ENCODE measurements around the gene ZNF787. TPM values are rescaled to one million over a fixed set of nuclear protein-coding genes. Genes with fewer than 3 reads are reported as not detected.
A peak's percentile ranks its signal among the peaks of the same experiment; 100 is the strongest.

The ZNF787 gene
- total and polyA plus RNA-seq, 2 donors = 19.4 to 19.8 TPM

GRCh38 chr19:56131651-56132050 is 10.6 kb upstream of the ZNF787 start:
- WGBS = 93% methylated on average over 8 of the region's 8 CpGs
- Histone ChIP-seq H3K27ac (ENCODE audit: low read depth in 1 of 2, low read length in 1 of 2) (no peak overlapping the region), H3K27me3 (ENCODE audit: control insufficient read depth in 2 of 2, insufficient read depth in 1 of 2, low read length in 1 of 2) (no peaks in the 10 kb centered on the region), H3K9me3 (ENCODE audit: control insufficient read depth in 2 of 2, insufficient read depth in 1 of 2, low read length in 1 of 2) (no peaks in the 10 kb centered on the region), H3K36me3 (ENCODE audit: control insufficient read depth in 2 of 2, insufficient read depth in 2 of 2, low read length in 1 of 2) (no peaks in the 10 kb centered on the region), H3K4me3 (ENCODE audit: low read length in 2 of 2) (no peak overlapping the region), H3K4me1 (ENCODE audit: control insufficient read depth in 2 of 2, insufficient read depth in 2 of 2, low read length in 2 of 2) (peaks cover 0 to 2% of the 10 kb centered on the region in 2 donors)
- no peak for DNase-seq (ENCODE audit: low read depth in 6 of 9, low spot score in 9 of 9)

DNA sequence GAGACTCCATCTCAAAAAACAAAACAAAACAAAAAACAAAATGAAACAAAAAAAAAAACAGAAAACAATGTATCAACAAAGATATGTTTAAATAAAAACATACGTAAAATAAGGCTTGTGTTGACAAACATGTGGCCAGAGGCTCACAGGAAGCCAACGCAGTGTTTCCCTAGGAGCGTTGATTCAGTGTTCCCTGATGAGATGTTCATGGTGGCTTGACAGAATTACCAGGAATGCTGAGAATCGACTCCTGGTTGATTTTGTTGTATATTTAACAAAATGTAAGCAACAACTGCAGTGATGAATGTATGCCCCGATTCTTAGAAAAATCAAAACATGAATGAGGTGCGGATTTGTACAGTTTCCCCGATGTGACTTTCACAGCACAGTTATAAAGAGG is 8.9 kb upstream of the ZNF787 start:
- DNase-seq (ENCODE audit: low read depth in 6 of 9, low spot score in 9 of 9) = no peak
- Histone ChIP-seq H3K4me1 (ENCODE audit: control insufficient read depth in 2 of 2, insufficient read depth in 2 of 2, low read length in 2 of 2) (peaks cover 2 to 18% of the 10 kb centered on the region in 2 donors), H3K27me3 (ENCODE audit: control insufficient read depth in 2 of 2, insufficient read depth in 1 of 2, low read length in 1 of 2) (no peaks in the 10 kb centered on the region), H3K4me3 (ENCODE audit: low read length in 2 of 2) (no peak overlapping the region), H3K9me3 (ENCODE audit: control insufficient read depth in 2 of 2, insufficient read depth in 1 of 2, low read length in 1 of 2) (no peaks in the 10 kb centered on the region), H3K36me3 (ENCODE audit: control insufficient read depth in 2 of 2, insufficient read depth in 2 of 2, low read length in 1 of 2) (no peaks in the 10 kb centered on the region), H3K27ac (ENCODE audit: low read depth in 1 of 2, low read length in 1 of 2) (no peak overlapping the region)
- 97% methylated on average over 7 of the region's 7 CpGs for WGBS

DNA sequence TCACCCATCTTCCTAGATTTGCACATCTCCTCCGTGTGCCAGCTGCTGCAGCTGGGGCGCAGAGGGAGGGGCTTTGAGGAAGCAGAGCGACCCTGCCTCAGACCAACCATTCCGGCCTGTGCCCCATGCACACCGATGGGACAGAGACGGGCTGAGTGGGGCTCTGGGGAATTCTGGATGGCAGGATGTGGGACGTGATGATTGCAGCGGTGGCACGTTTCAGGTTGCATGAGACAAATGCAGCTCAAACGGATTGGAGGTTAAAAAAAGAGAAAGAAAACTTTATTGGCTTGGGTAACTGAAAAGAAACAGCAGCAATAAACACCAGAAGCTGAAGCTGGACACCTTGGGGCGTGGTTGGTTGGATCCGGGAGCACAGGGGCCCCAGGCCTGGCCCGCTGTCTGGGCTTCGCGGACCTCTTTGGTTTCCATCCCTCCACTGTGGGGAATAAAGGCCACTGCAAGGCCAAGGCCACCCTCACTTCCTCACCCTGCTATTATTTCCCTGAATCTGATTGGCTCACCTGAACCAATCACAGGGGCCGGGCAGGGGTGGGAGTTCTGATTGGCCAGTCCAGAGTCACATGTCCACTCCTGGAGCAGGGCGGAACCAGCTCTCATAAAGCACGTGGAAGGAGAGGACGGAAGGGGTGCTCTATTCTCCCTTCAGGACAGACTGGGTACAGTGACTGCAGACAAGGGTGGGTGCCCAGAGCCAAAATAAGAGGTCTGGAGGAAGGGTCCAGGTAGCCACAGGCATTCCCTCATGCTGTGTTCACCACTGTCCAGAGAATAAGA is 6.1 kb upstream of the ZNF787 start:
- Histone ChIP-seq H3K4me3 (ENCODE audit: low read length in 2 of 2) (no peak overlapping the region), H3K27me3 (ENCODE audit: control insufficient read depth in 2 of 2, insufficient read depth in 1 of 2, low read length in 1 of 2) (no peaks in the 10 kb centered on the region), H3K9me3 (ENCODE audit: control insufficient read depth in 2 of 2, insufficient read depth in 1 of 2, low read length in 1 of 2) (no peaks in the 10 kb centered on the region), H3K4me1 (ENCODE audit: control insufficient read depth in 2 of 2, insufficient read depth in 2 of 2, low read length in 2 of 2) (peaks cover 6 to 36% of the 10 kb centered on the region in 2 donors), H3K36me3 (ENCODE audit: control insufficient read depth in 2 of 2, insufficient read depth in 2 of 2, low read length in 1 of 2) (no peaks in the 10 kb centered on the region), H3K27ac (ENCODE audit: low read depth in 1 of 2, low read length in 1 of 2) (no peak overlapping the region)
- DNase-seq (ENCODE audit: low read depth in 6 of 9, low spot score in 9 of 9) = no peak
- 95% methylated on average over 19 of the region's 19 CpGs for WGBS

- peak overlapping the region in 1 of 2 donors; percentile 88 for H3K27ac ChIP-seq (ENCODE audit: low read depth in 1 of 2, low read length in 1 of 2)
- peaks cover 6 to 43% of the 10 kb centered on the region in 2 donors for H3K4me1 ChIP-seq (ENCODE audit: control insufficient read depth in 2 of 2, insufficient read depth in 2 of 2, low read length in 2 of 2)
- DNase-seq (ENCODE audit: low read depth in 6 of 9, low spot score in 9 of 9) = peak in 2 of 9 donors; percentile 49 to 67
- H3K36me3 ChIP-seq (ENCODE audit: control insufficient read depth in 2 of 2, insufficient read depth in 2 of 2, low read length in 1 of 2) = no peaks in the 10 kb centered on the region
- H3K27me3 ChIP-seq (ENCODE audit: control insufficient read depth in 2 of 2, insufficient read depth in 1 of 2, low read length in 1 of 2) = no peaks in the 10 kb centered on the region
- WGBS = 78% methylated on average over 16 of the region's 16 CpGs
- H3K9me3 ChIP-seq (ENCODE audit: control insufficient read depth in 2 of 2, insufficient read depth in 1 of 2, low read length in 1 of 2) = no peaks in the 10 kb centered on the region
- no peak overlapping the region for H3K4me3 ChIP-seq (ENCODE audit: low read length in 2 of 2)
Observed at GRCh38 chr19:56125806-56126590, 4.9 kb upstream of the ZNF787 start.

DNA sequence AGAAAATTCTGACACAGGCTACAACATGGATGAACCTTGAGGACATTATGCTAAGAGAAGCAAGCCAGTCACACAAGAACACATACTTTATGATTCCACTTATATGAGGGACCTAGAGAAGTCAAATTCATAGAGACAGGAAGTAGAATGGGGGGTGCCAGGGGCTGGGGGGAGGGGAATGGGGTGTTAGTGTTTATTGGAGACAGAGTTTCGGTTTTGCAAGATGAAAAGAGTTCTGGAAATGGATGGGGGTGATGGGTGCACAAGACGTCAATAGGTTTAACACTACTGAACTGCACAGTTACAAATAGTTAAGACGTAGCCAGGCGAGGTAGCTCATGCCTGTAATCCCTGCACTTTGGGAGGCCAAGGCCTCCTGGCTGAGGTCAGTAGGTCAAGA is 3.5 kb upstream of the ZNF787 start:
- peak in 1 of 9 donors; percentile 70 for DNase-seq (ENCODE audit: low read depth in 6 of 9, low spot score in 9 of 9)
- peaks cover 6 to 51% of the 10 kb centered on the region in 2 donors for H3K4me1 ChIP-seq (ENCODE audit: control insufficient read depth in 2 of 2, insufficient read depth in 2 of 2, low read length in 2 of 2)
- 62% methylated on average over 4 of the region's 4 CpGs for WGBS
- peak overlapping the region; percentile 83 to 88 for H3K27ac ChIP-seq (ENCODE audit: low read depth in 1 of 2, low read length in 1 of 2)
- H3K9me3 ChIP-seq (ENCODE audit: control insufficient read depth in 2 of 2, insufficient read depth in 1 of 2, low read length in 1 of 2) = no peaks in the 10 kb centered on the region
- H3K27me3 ChIP-seq (ENCODE audit: control insufficient read depth in 2 of 2, insufficient read depth in 1 of 2, low read length in 1 of 2) = no peaks in the 10 kb centered on the region
- no peak overlapping the region for H3K4me3 ChIP-seq (ENCODE audit: low read length in 2 of 2)
- H3K36me3 ChIP-seq (ENCODE audit: control insufficient read depth in 2 of 2, insufficient read depth in 2 of 2, low read length in 1 of 2) = no peaks in the 10 kb centered on the region

DNA sequence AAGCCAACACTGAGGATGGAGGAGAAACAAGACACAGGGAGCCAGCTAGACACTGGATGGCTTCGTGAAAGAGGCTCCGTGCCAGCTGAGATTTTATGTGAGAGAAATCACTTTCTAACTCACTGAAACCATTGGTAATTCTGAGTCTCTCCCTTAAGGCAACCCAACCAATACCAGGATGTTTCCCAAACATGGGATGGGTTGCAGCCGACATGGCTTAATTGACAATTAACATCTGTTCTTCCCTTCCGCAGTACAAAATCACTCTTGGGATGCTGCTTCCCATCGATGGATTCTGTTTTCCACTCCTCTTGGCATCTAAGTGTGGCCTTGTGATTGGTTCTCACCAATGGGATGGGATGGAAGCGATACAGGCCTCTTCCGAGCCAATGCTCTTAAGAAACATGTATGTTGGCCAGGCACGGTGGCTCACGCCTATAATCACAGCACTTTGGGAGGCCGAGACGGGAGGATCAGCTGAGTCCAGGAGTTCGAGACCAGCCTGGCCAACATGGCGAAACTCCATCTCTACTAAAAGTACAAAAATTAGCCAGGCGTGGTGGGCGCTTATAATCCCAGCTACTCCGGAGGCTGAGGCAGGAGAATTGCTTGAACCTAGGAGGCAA is 2.3 kb upstream of the ZNF787 start:
- H3K4me3 ChIP-seq (ENCODE audit: low read length in 2 of 2) = no peak overlapping the region
- no peak for DNase-seq (ENCODE audit: low read depth in 6 of 9, low spot score in 9 of 9)
- 98% methylated on average over 16 of the region's 16 CpGs for WGBS
- peaks cover 11 to 63% of the 10 kb centered on the region in 2 donors for H3K4me1 ChIP-seq (ENCODE audit: control insufficient read depth in 2 of 2, insufficient read depth in 2 of 2, low read length in 2 of 2)
- H3K27ac ChIP-seq (ENCODE audit: low read depth in 1 of 2, low read length in 1 of 2) = no peak overlapping the region
- H3K36me3 ChIP-seq (ENCODE audit: control insufficient read depth in 2 of 2, insufficient read depth in 2 of 2, low read length in 1 of 2) = peaks cover 0 to 2% of the 10 kb centered on the region in 2 donors
- H3K9me3 ChIP-seq (ENCODE audit: control insufficient read depth in 2 of 2, insufficient read depth in 1 of 2, low read length in 1 of 2) = no peaks in the 10 kb centered on the region
- H3K27me3 ChIP-seq (ENCODE audit: control insufficient read depth in 2 of 2, insufficient read depth in 1 of 2, low read length in 1 of 2) = no peaks in the 10 kb centered on the region

DNA sequence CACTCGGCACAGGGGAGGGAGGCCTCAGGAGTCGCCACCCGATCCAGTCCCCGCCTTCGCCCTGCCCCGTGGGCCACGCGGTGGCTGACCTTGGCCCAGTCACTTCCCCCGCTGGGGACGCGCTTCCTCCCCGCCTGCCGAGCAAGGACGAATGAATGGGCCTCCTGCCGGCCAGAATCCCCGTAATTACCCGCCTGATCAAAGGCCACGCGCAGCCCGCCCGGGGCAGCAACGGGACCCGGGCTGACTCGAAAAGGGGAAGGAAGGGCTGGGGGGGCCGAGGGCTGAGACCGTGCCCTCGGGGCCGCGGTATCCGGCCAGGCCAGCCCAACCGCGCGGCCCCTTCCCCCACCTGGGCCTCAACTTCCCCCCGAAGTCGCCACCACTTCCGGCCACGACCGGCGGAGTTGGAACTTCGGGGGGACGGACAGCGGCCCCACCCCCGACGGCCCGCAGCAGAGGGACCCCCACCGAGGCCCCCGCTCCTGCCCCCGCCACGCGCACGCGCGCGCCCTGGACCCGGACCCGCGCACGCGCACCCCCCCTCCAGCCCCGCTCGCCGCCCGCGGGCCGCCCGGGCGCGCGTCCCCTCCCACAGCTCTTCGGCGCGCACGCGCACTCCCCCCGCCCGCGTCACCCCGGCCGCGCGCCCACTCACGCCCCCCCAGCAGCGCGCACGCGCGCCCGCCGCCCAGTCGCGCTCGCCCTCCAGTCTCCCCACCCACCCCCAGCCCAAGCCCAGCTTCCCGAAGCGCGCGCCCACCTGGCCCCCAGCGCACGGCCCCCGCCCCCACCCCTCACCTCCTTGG is 520 bp downstream of the ZNF787 start:
- peak overlapping the region; percentile 90 to 91 for H3K27ac ChIP-seq (ENCODE audit: low read depth in 1 of 2, low read length in 1 of 2)
- 1% methylated on average over 98 of the region's 99 CpGs for WGBS
- peaks cover 0 to 7% of the 10 kb centered on the region in 2 donors for H3K36me3 ChIP-seq (ENCODE audit: control insufficient read depth in 2 of 2, insufficient read depth in 2 of 2, low read length in 1 of 2)
- H3K4me3 ChIP-seq (ENCODE audit: low read length in 2 of 2) = peak overlapping the region; percentile 63 to 69
- H3K4me1 ChIP-seq (ENCODE audit: control insufficient read depth in 2 of 2, insufficient read depth in 2 of 2, low read length in 2 of 2) = peaks cover 12 to 54% of the 10 kb centered on the region in 2 donors
- no peaks in the 10 kb centered on the region for H3K9me3 ChIP-seq (ENCODE audit: control insufficient read depth in 2 of 2, insufficient read depth in 1 of 2, low read length in 1 of 2)
- no peaks in the 10 kb centered on the region for H3K27me3 ChIP-seq (ENCODE audit: control insufficient read depth in 2 of 2, insufficient read depth in 1 of 2, low read length in 1 of 2)
- peak in 4 of 9 donors; percentile 66 to 82 (median 78) for DNase-seq (ENCODE audit: low read depth in 6 of 9, low spot score in 9 of 9)

- H3K4me1 ChIP-seq (ENCODE audit: control insufficient read depth in 2 of 2, insufficient read depth in 2 of 2, low read length in 2 of 2) = peaks cover 11 to 49% of the 10 kb centered on the region in 2 donors
- 30% methylated on average over 8 of the region's 8 CpGs for WGBS
- H3K27me3 ChIP-seq (ENCODE audit: control insufficient read depth in 2 of 2, insufficient read depth in 1 of 2, low read length in 1 of 2) = no peaks in the 10 kb centered on the region
- H3K36me3 ChIP-seq (ENCODE audit: control insufficient read depth in 2 of 2, insufficient read depth in 2 of 2, low read length in 1 of 2) = peaks cover 0 to 8% of the 10 kb centered on the region in 2 donors
- H3K9me3 ChIP-seq (ENCODE audit: control insufficient read depth in 2 of 2, insufficient read depth in 1 of 2, low read length in 1 of 2) = no peaks in the 10 kb centered on the region
- H3K27ac ChIP-seq (ENCODE audit: low read depth in 1 of 2, low read length in 1 of 2) = peak overlapping the region; percentile 90 to 91
- no peak for DNase-seq (ENCODE audit: low read depth in 6 of 9, low spot score in 9 of 9)
- H3K4me3 ChIP-seq (ENCODE audit: low read length in 2 of 2) = peak overlapping the region; percentile 63 to 69
Observed at GRCh38 chr19:56120002-56120370, 1.1 kb downstream of the ZNF787 start.

Data from thymus (tissue), 11 donors.